Right lung (tissue), 5 donors: ENCODE data around the gene NOTCH2. TPM values are rescaled to one million over a fixed set of nuclear protein-coding genes. Genes with fewer than 3 reads are reported as not detected.

Source experiments
- DNase-seq, 2 donors: peaks; one replicate each; pipeline ENCODE4 v3.0.0-alpha.2; 2013
- polyA plus RNA-seq, 5 donors: library from polyadenylated mRNA; unstranded; fragments of 120-200 nt; gene quantifications; one replicate each; pipeline versions ENCODE4 v1.2.1 to v1.2.3, GENCODE V29; 2013; ENCODE audit warnings: inconsistent platforms in 1 of 5, low replicate concordance in 1 of 5; ENCODE audit not compliant: insufficient read length in 5 of 5, insufficient read depth in 1 of 5

NOTCH2 gene
- polyA plus RNA-seq, 5 donors: 46.7 to 82.0 (median 68.6) TPM

DNA sequence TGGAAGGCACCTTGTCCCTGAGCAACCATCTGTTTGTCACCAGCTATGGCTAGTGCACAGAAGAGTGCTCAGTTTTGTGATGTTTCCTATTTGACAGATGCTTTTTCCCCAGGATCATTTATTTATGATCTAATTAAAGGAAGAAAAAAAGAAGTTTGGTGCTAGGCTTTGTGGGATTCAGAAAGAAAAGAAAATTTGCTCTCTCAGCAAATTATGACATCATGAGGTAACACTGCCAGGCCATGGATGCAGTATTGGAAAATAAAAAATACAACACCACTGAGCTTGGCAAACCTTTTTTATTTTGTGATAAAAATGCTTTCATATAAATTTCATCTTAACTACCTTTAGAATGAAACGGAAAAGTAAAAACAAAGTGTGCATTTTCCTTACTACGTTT is 157.7 kb downstream of the NOTCH2 start:
- DNase-seq: no peak

GRCh38 chr1:119910618-119911017 is 158.8 kb downstream of the NOTCH2 start:
- no peak for DNase-seq

GRCh38 chr1:119909890-119910596 is 159.4 kb downstream of the NOTCH2 start:
- no peak for DNase-seq

DNA sequence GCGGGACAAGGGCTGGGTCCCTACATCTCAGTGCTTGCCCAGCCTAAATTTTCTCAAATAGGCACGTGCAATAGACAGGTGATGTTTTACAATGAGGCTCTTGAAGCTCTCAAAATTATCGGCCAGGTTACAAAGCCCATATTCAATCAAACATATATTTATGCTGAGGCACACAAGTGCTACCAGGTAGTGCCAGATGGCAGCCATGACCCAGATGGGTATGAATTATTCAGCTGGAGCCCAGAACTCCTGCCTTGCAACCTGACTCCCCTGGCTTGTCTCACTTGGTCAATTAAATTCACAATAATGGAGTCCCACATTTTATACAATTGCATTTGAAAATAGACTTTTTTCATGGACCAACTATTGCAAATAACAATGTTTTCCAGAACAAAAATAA is 160.8 kb downstream of the NOTCH2 start:
- DNase-seq: no peak

- DNase-seq: no peak
These were observed 162.4 kb downstream of the NOTCH2 start for GRCh38 chr1:119906927-119907652.

DNA sequence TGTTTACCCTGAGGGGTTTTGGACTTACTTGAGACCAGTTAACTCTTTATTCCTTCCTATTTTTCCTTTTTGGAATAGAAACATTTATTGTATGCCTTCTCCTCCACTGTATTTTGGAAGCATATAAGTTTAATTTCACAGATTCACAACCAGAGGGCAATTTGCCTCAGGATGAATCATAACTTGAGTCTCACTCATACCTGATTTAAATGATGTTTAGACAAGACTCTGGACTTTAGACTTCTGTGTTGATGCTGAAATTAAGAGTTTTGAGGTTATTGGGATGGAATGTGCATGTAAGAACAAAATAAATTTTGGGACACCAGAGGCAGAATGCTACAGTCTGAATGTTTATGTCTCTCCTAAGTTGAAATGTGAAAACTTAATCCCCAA is 166.0 kb downstream of the NOTCH2 start:
- DNase-seq: no peak

GRCh38 chr1:119902775-119903442 is 166.6 kb downstream of the NOTCH2 start:
- no peak for DNase-seq

DNA sequence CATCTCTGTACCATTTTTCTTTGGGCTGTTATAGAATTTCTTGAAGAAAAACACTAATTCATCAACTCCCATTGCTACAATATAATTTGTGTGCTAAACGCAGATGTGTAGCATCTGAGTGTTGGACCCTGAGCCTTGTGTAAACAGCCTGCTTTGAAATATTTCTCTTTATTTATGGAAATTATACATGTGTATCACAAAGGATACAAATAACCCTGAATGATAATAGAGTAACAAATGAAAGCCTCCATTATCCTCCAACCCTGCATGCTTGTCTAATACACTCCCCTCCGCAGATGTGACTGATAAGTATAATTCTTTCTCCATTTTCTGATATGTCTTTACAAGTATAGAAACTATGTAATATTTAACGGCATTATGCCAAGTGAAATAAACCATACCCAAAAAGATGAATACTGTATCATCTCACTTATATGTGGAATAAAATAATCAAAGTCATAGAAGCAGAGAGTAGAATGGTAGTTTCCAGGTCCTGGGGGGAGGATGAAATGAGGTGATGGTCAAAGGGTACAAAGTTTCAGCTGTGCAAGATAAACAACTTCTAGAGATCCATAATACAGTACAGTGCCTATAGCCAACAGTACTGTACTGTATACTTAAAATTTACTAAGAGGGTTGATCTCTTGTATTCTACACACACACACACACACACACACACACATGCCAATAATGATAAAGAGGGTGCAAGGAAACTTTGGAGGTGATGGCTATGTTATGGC is 170.3 kb downstream of the NOTCH2 start:
- DNase-seq: no peak

- no peak for DNase-seq
These were observed 170.9 kb downstream of the NOTCH2 start for GRCh38 chr1:119898530-119898929.

GRCh38 chr1:119896303-119896702 is 173.2 kb downstream of the NOTCH2 start, which contains the start of gene ADAM30:
TSS of gene ADAM30 (minus strand) at chr1:119896515. CDS start at chr1:119896336, 179 bp downstream.
- DNase-seq: no peak

- no peak for DNase-seq
These were observed 174.4 kb downstream of the NOTCH2 start for GRCh38 chr1:119895102-119895501.

DNA sequence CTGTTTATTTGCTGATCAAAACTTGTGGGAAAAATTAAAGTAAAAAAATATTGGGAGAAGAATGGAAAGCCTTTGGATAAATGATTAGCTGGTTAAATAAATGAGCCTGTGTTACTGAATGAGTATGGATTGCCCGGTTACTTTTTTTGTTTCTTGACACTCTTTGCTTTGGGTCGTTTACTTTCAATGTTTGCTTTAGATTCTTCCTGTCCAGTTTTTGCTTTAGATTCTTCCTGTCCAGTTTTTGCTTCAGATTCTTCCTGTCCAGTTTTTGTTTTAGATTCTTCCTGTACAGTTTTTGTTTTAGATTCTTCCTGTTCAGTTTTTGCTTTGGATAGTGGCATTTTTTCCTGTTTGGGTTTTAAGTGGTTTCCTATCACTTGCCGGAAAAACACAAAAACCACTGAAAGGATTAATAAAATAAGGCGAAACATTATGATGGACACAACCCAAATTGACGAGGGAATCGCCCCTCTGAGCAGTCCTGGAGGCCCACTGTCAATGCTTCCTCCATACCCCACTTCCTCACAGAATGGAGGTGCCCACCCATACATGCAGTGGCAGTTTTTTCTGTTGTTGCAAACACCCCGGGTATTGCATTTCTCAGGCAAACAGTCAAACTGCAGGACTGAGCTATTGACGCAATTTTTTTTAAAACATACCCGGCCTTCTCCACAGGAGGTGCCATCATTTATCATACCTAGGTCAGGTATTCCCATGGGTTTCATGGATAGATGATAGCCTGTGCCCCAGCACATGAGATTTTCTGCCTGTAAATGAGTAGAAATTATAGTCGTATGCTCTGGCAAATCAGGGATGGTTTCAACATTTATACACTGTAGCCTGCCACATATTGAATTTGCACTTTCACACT is 175.4 kb downstream of the NOTCH2 start:
- no peak for DNase-seq

- no peak for DNase-seq
These were observed 176.1 kb downstream of the NOTCH2 start for GRCh38 chr1:119893238-119893791.

DNA sequence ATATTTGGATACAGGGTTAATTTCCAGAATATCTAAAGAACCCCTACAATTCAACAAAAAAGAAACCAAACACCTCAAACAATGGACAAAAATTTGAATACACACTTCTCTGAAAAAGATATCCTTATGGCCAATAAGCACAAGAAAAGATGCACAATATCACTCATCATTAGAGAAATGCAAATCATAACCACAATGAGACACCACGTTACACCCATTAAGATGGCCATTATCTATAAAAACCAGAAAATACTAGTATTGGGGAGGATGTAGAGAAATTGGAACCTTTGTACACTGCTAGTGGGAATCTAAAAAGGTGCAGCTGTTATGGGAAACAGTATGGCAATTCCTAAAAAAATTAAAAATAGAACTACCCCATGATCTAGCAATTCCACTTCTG is 178.1 kb downstream of the NOTCH2 start:
- DNase-seq: no peak

- no peak for DNase-seq
These were observed 181.0 kb downstream of the NOTCH2 start for GRCh38 chr1:119888476-119888875.

DNA sequence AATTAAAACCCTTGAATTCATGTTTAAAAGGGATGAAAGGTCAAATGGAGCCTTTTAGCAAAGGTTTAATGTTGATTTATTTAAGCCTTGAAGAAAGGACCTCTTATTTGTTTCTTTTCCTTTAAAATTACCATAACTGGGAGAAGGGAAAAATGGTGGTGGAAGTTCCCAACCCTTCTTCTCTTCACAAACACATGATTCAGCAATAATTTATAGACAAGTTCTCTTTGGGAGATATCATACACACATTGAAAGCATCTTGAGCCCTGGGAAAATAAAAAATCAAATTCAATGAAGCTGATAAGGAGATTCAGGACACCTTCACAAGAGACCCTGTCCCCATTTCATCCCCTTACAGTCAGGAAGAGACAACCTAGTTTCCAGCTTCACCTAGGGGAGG is 182.0 kb downstream of the NOTCH2 start:
- no peak for DNase-seq

- no peak for DNase-seq
These were observed 183.3 kb downstream of the NOTCH2 start for GRCh38 chr1:119885903-119886783.

DNA sequence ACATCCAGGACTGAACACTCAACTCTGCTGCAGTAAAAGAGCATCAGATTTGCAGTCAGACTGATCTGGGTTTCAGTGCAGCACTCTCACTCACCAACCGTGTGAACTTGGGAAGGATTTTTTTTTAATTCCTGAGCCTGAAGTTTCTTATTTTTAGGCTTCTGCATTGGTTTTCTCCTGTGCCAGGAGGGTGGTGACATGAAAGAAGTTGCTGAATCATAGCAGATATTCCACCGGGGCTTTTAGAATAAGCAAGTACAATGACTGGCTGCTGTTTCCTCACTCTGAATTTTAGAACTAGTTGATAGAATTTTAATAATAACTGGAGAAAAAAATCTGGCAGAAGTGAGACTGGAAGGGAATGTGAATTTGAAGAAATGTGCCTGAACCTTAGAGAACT is 184.8 kb downstream of the NOTCH2 start:
- no peak for DNase-seq

DNA sequence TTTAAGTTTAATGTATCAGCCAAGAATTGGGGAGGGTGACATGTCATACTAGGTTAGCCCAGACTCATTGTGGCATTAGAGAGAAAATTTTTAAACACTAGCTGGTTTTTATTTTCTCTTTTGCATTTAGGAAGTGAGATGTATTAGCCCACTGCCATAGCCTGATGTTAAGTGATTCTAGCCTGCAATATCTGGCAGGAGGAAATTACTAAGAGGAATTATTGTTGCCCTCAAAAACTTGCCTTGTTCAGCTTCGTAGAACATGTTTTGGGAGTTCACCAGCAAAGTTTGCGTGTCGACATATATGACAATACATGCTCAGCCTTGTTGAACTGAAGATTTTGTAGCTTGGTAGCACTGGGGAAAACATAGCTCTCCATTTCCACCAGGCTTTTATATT is 185.6 kb downstream of the NOTCH2 start:
- DNase-seq: no peak
